Right lobe of liver (tissue), 4 donors: ENCODE results near the gene ABLIM2.

Source experiments
- CTCF ChIP-seq, 4 donors: fragments of 200-600 bp in 3 of 4; fragments of 450-650 bp in 1 of 4; IDR thresholded peaks; one replicate each; pipeline versions ENCODE4 v1.5.1 to v1.8.0; 2016 to 2022; ENCODE audit warnings: antibody characterized with exemption in 4 of 4, mild to moderate bottlenecking in 2 of 4
- POLR2A ChIP-seq: fragments of 450-650 bp; IDR thresholded peaks from one replicate; pipeline ENCODE4 v1.6.1; 2017; ENCODE audit warnings: antibody characterized with exemption, mild to moderate bottlenecking
- donor health status: DM: no; HTN: no; CAD: no.
- donor health status: DM: no; HTN: no; CAD: no.
- donor health status: DM: no; HTN: yes; CAD: no.

GRCh38 chr4:8050180-8050554 lies 108.4 kb downstream of the ABLIM2 start:
- TF ChIP-seq POLR2A (no peak), CTCF (IDR thresholded peaks at IDR 0.05) (no peak)
